Esophagus squamous epithelium (tissue), 5 donors: ENCODE results near the gene TTC6. TPM values are rescaled to one million over a fixed set of nuclear protein-coding genes. Genes with fewer than 3 reads are reported as not detected.

Experiments used
- DNase-seq: peaks from one replicate; lab custom pipeline; 2025; lab: John Stamatoyannopoulos, UW
- H3K27ac ChIP-seq, 4 donors: fragments of 200-600 bp; sonication (generic); one replicate each; pipeline ENCODE4 v1.5.1; 2016 to 2019; ENCODE audit warnings: mild to moderate bottlenecking in 1 of 4
- H3K27me3 ChIP-seq, 4 donors: fragments of 200-600 bp; sonication (generic); 1 replicate in 3 of 4; 2 replicates in 1 of 4; pipeline versions ENCODE4 v1.5.1 to v1.6.0; 2017 to 2021; ENCODE audit warnings: antibody characterized with exemption in 1 of 4
- H3K36me3 ChIP-seq, 3 donors: fragments of 200-600 bp; sonication (generic); one replicate each; pipeline ENCODE4 v1.5.1; 2016 to 2019
- H3K4me1 ChIP-seq, 3 donors: fragments of 200-600 bp; sonication (generic); one replicate each; pipeline ENCODE4 v1.5.1; 2017 to 2019
- H3K4me3 ChIP-seq, 4 donors: fragments of 200-600 bp; sonication (generic); 1 replicate in 3 of 4; 2 replicates in 1 of 4; pipeline ENCODE4 v1.5.1; 2016 to 2019; ENCODE audit warnings: mild to moderate bottlenecking in 2 of 4, moderate library complexity in 1 of 4
- H3K9me3 ChIP-seq, 3 donors: fragments of 200-600 bp; sonication (generic); one replicate each; pipeline ENCODE4 v1.5.1; 2016 to 2019
- POLR2A ChIP-seq, 4 donors: fragments of 450-650 bp; IDR thresholded peaks; one replicate each; pipeline ENCODE4 v1.6.1; 2017; ENCODE audit warnings: antibody characterized with exemption in 4 of 4, mild to moderate bottlenecking in 4 of 4, moderate library complexity in 3 of 4
- WGBS, 2 donors: methylation state at CpG; one replicate each; pipeline ENCODE4 v1.1.5; 2018; 5-methylcytosine and 5-hydroxymethylcytosine counted together
- intact Hi-C: fragments of 100-400 bp; cut with DNase I; formaldehyde crosslinking; loops from one replicate; pipeline ENCODE4 v1.15.0; 2022
- total RNA-seq, 4 donors: library from RNA; depleted of rRNA; stranded (reverse); fragments of >200 nt; gene quantifications; one replicate each; pipeline ENCODE4 v1.1.0, GENCODE V29; 2016
- TF ChIP-seq, protein P1 (sequence below), 6 experiments: fragments of 450-650 bp in 4 of 6; fragments of 200-600 bp in 2 of 6; sonication (generic) in 2 of 6; IDR thresholded peaks; one replicate each; pipeline ENCODE4 v1.5.1; 2016 to 2019; ENCODE audit warnings: antibody characterized with exemption in 6 of 6, mild to moderate bottlenecking in 4 of 6, moderate library complexity in 4 of 6
- donor health status: DM: yes; HTN: yes; CAD: no.

TTC6 gene
- total RNA-seq, 4 donors from 2014 or later = 0.82 to 8.4 (median 3.5) TPM

DNA sequence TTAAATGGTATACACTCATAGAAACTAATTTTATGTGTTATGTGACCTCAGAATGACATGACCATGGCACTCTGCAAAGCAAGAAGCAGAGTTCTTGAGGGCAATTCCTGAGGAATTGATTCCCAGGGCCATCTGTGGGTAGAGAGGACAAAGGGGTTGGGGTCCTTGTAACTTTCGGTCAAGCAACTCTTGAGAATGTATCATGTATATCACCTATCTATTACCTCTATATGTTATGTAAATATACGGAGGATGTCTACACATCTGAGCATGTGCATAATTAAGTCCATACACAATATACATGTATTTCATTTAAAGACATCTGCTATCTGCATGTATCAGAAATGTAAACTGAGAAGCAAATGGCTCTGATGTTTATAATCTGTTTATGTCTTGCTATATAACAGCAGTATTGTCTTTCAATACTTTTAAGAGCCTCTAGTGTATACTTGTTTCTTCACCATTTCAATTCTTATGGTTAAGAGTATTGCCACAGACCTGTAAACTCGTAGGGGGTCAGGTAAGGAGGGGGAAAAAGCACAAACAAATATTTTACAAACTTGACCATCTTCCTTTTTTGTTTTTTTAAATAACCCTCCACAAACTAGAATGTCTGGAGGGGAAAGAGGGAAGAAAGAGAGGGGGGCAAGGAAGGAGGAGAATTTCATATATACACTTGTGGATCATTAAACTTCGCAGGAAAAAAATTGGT lies 4.8 kb upstream of the TTC6 start:
- DNase-seq = no peak
- H3K4me3 ChIP-seq = peak overlapping the region; percentile 58 to 72 (median 62)
- H3K36me3 ChIP-seq = no peaks in the 10 kb centered on the region
- H3K9me3 ChIP-seq = no peaks in the 10 kb centered on the region
- H3K27ac ChIP-seq = peak overlapping the region; percentile 79 to 95 (median 90)
- intact Hi-C loops = loop anchor here (5.0 kb wide), 1 partner anchor 343 kb away; no protein-coding TSS in a partner anchor
- 10 to 14% methylated on average over 4 of the region's 4 CpGs for WGBS, 2 donors
- H3K4me1 ChIP-seq = peaks cover 0 to 61% (median 9%) of the 10 kb centered on the region in 3 donors
- peaks cover 0 to 99% (median 15%) of the 10 kb centered on the region in 4 donors for H3K27me3 ChIP-seq
- TF ChIP-seq POLR2A (IDR thresholded peaks at IDR 0.05) = no peak
- TF ChIP-seq, protein P1, sequence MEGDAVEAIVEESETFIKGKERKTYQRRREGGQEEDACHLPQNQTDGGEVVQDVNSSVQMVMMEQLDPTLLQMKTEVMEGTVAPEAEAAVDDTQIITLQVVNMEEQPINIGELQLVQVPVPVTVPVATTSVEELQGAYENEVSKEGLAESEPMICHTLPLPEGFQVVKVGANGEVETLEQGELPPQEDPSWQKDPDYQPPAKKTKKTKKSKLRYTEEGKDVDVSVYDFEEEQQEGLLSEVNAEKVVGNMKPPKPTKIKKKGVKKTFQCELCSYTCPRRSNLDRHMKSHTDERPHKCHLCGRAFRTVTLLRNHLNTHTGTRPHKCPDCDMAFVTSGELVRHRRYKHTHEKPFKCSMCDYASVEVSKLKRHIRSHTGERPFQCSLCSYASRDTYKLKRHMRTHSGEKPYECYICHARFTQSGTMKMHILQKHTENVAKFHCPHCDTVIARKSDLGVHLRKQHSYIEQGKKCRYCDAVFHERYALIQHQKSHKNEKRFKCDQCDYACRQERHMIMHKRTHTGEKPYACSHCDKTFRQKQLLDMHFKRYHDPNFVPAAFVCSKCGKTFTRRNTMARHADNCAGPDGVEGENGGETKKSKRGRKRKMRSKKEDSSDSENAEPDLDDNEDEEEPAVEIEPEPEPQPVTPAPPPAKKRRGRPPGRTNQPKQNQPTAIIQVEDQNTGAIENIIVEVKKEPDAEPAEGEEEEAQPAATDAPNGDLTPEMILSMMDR (IDR thresholded peaks at IDR 0.05) = no peak

DNA sequence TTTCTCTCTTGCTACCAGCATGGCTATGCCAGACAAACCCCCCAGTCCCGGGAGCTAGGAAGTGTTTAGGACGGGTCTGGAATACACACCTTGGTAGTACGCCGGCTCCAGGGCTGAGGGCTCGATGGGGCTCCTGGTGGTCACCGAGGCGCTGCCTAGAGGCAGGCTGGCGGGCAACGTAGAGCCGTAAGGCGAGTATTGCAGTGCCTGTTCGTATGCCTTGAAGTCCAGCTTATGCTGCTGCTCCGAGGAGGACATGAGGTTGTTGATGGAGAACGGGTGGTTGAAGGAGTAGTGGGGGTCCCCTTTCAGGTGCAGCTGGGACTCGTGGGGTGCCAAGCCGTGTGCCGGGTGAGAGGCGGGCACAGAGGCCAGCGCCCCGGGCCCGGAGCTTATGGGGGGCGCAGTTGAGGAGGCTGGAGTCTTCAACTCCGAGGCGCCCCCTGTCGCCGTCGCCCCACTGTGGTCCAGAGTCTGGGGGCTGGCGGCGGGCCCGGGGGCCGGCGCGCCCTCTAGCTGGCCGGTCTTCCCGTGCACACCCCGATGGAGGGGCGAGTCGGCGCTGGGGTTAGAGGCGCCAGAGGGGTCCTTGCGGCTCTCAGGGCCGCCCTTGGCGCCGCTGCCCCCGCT lies 4.0 kb upstream of the TTC6 start:
- no peaks in the 10 kb centered on the region for H3K9me3 ChIP-seq
- WGBS, 2 donors = 0 to 5% methylated on average over 4 to 10 of the region's 45 CpGs
- H3K4me3 ChIP-seq = peak overlapping the region; percentile 58 to 72 (median 62)
- peaks cover 0 to 99% (median 17%) of the 10 kb centered on the region in 4 donors for H3K27me3 ChIP-seq
- H3K27ac ChIP-seq = peak overlapping the region; percentile 79 to 95 (median 90)
- DNase-seq = no peak
- TF ChIP-seq, protein P1 (IDR thresholded peaks at IDR 0.05) = peak in 3 of 6 experiments; percentile 14 to 57 (median 20)
- no peak for TF ChIP-seq POLR2A (IDR thresholded peaks at IDR 0.05)
- intact Hi-C loops = loop anchor here (5.0 kb wide), 1 partner anchor 344 kb away; no protein-coding TSS in a partner anchor
- H3K4me1 ChIP-seq = peaks cover 6 to 61% (median 15%) of the 10 kb centered on the region in 3 donors
- no peaks in the 10 kb centered on the region for H3K36me3 ChIP-seq

DNA sequence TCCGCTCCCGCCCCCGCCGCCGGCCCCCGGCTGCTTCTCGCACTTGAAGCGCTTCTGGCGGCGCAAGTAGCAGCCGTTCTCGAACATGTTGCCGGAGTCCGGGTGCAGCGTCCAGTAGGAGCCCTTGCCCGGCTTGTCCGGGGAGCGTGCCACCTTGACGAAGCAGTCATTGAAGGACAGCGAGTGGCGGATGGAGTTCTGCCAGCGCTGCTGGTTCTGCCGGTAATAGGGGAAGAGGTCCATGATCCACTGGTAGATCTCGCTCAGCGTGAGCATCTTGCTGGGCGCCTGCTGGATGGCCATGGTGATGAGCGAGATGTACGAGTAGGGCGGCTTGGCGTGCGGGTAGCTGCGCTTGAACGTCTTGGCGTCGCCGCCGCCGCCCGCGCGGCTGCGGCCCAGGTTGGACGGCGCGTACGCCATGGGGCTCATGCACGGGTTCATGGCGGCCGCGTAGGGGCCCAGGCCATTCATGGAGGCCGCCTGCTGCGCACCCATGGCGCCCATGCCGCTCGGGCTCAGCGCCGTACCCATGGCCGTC lies 3.4 kb upstream of the TTC6 start:
- Histone ChIP-seq H3K36me3 (no peaks in the 10 kb centered on the region), H3K9me3 (no peaks in the 10 kb centered on the region), H3K27ac (peak overlapping the region; percentile 79 to 95 (median 90)), H3K4me3 (peak overlapping the region; percentile 58 to 72 (median 62)), H3K27me3 (peaks cover 0 to 99% (median 18%) of the 10 kb centered on the region in 4 donors), H3K4me1 (peaks cover 6 to 61% (median 15%) of the 10 kb centered on the region in 3 donors)
- intact Hi-C loops = loop anchor here (5.0 kb wide), 1 partner anchor 345 kb away; no protein-coding TSS in a partner anchor
- TF ChIP-seq, protein P1 (IDR thresholded peaks at IDR 0.05) = no peak
- no peak for TF ChIP-seq POLR2A (IDR thresholded peaks at IDR 0.05)
- WGBS, 2 donors = 0% methylated on average over 1 of the region's 58 CpGs; no CpG with 5 or more reads in 1 of the 2 donors
- no peak for DNase-seq

DNA sequence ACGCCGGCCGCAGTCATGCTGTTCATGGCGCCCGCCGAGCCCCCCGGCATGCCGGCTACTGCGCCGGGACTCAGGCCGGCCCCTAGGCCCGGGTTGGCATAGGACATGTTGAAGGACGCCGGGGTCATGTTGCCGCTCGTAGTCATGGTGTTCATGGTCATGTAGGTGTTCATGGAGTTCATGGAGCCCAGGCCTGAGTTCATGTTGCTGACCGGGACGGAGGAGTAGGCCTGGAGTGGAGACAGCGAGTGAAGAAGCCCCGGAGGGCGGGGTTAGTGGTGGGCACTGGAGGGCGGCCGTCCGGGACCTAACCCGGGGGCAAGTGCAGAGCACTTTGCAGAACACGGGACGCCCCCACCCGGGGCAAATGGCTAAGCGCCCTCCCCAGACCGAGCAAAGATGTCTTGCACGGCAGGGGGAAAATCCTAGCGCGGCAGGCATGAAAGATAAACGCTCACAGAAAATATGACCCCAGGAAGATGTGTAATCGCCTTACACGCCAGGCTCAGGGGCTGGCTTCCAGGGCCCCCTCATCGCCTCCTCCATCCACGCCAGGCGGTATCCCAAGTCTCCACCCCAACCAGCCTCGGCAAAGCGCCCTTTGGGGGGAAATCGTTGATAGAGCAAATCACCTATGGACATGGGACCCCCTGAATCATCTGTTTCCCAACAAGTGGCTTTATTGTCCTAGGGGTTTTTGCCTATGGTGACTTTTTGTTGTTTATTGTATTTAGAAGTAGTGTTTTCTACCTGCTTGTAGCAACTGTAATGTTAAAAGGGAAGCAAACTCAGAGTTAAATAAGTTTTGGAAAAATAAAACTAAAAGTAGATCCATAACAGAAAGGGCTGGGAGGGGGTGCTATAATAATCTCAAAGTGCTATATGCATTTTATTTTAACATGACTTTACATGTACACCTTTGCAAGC lies 2.7 kb upstream of the TTC6 start:
- TF ChIP-seq POLR2A (IDR thresholded peaks at IDR 0.05) = no peak
- TF ChIP-seq, protein P1 (IDR thresholded peaks at IDR 0.05) = no peak
- H3K27me3 ChIP-seq = peaks cover 0 to 99% (median 20%) of the 10 kb centered on the region in 4 donors
- 2 to 8% methylated on average over 8 to 22 of the region's 42 CpGs for WGBS, 2 donors
- intact Hi-C loops = loop anchor here (5.0 kb wide), 1 partner anchor 345 kb away; no protein-coding TSS in a partner anchor
- H3K36me3 ChIP-seq = no peaks in the 10 kb centered on the region
- DNase-seq = no peak
- peaks cover 8 to 63% (median 15%) of the 10 kb centered on the region in 3 donors for H3K4me1 ChIP-seq
- peak overlapping the region; percentile 58 to 72 (median 62) for H3K4me3 ChIP-seq
- peak overlapping the region; percentile 79 to 95 (median 90) for H3K27ac ChIP-seq
- H3K9me3 ChIP-seq = no peaks in the 10 kb centered on the region
